HL-60/S4 treated with retinoic acid at 250 ng/mL for 4 days and 3 days (cell line): ENCODE measurements around the gene CLDN12.
"Not testable (repeated sequence)": the region's sequence is repeated elsewhere in the genome, so short reads cannot be mapped to it uniquely, and the experiment has no call there.

ENCODE experiments used
- in situ Hi-C: fragments of 300-500 bp; cut with MboI; formaldehyde crosslinking; loops from 2 replicates; pipeline ENCODE4 v1.7.0; 2022; ENCODE audit warnings: low sequenced_read_pairs

CLDN12 gene

DNA sequence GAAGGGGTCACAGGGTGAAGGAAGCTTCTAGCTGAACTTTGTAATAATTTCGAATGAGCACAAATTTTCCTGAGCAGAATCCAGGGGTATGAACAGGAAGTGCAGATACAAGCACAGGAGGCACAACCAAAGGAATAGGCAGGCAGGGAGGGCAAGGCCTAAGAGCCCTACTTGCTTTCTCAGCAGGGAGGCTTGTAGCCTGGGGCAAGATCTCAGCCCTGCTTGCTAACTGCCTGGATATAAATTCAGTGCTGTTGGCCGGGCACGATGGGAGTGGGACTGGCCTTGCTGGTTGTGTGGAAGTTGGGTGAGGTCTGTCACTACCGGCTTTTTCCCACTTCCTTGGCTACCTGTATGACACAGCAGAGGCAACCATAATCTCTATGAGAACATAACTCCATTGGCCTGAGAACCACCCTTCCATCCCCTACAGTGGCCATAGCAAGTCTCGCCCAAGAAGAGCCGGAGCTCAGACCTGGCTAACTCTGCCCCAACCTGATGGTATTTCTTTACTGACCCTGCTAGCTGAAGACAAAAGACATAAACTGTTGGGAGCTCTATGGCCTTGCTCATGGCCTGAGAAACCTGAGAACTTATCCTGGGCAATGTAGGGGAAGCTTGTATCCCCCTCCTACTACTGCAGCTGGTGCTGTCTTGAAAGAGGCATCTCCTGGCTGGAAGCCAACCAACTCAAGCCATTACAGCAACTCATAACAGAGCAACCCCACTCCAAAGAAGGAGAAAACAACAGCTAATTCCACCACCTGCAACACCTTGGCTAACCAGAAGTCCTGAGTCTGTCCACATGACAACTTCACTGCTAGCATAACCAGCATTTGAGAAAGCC, 27.6 kb downstream of the CLDN12 start:
- in situ Hi-C loops = loop anchor here (25.0 kb wide), 1 partner anchor 269 kb away; the partner anchor contains the start of gene STEAP1

DNA sequence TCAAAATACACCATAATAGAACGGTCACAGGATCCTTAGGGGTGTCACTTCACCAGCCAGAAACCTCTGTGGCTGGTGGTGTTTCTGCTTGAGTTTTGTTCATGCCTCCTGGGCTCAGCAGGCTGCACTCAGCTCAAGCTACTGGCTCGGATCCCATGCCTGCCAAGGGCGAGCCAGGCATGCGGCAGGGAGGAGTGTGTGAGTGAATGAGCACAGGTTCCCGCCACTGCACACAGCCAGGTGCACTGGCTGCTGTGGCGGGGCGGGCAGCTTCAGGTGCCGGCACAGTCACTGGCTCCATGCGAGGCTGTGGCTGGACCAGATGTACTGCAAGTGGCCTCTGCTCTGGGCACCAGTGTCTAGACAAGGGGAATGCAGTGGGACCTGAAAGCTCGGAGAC, 29.5 kb downstream of the CLDN12 start:
- in situ Hi-C loops = loop anchor here (25.0 kb wide), 1 partner anchor 270 kb away; the partner anchor contains the start of gene STEAP1

DNA sequence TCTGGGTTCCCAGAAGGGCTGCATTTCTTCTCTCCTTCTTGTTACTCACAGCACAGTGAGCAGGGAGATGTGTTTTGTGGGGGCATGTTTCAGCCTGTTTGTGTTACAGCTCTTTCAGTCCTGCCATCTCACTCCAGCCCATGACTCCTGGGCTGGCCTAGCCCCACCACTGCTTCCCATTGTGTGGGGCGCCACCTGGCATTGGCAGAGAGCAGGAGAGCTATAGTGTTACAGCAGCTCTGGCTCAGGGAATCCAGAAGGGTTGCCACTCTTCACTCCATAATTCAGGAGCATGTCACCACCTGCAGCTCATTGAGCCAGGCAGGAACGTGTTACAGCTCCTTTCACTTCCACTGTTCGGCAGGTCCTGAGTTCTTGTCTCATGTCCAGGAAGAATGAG, 30.0 kb downstream of the CLDN12 start:
- in situ Hi-C loops = loop anchor here (25.0 kb wide), 1 partner anchor 271 kb away; the partner anchor contains the start of gene STEAP1

DNA sequence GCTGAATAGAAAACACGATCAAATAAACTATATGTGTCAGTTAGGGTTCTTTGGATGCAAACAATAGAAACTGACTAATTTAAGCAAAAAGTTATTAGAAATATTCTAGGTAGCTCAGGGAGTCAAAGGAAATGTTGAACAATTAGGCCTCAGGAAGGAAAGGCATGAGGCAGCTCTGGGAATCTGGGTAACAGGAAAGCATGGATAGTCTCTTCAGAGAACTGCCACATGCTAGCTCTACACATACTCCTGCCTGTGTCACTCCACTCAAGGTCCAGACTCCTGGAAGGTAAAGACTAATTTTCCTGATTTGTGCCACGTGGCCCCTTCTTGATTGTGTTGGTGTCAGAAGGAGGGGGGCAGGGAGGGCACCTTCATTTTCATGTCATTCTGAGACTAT, 42.4 kb downstream of the CLDN12 start:
- in situ Hi-C loops = loop anchor here (25.0 kb wide), 1 partner anchor 283 kb away; the partner anchor contains the start of gene STEAP1

DNA sequence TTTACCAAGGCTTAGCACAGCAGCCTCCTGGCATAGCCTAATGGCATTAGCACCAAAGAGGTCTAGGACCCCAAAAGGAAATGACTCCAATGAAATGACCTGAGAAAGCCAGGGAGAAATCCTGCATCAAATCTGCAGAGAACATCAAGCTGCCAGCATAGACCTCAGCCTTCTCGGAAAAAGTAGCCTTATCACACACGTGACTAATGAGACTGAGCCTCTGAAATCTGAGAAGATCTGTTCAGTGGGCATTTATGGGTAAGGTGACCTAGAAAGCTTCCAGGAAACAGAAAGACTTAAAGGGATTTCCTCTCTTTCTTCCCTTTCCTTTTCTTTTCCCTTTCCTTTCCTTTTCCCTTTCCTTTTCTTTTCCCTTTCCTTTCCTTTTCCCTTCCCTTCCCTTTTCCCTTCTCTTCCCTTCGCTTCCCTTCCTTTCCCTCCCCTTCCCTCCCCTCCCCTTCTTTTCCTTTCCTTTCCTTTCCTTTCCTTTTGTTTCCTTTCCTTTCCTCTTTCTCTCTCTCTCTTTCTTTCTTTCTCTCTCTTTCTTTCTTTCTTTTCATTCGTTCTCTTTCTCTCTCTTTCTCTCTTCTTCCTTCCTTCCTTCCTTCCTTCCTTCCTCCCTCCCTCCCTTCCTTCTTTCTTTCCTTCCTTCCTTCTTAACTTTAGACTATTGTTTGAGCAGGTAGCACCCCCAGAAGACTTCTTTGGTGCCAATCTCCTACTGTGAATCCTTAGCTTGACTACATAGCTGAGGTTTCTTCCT, 43.1 kb downstream of the CLDN12 start:
- in situ Hi-C loops = loop anchor here (25.0 kb wide), 1 partner anchor 284 kb away; the partner anchor contains the start of gene STEAP1

DNA sequence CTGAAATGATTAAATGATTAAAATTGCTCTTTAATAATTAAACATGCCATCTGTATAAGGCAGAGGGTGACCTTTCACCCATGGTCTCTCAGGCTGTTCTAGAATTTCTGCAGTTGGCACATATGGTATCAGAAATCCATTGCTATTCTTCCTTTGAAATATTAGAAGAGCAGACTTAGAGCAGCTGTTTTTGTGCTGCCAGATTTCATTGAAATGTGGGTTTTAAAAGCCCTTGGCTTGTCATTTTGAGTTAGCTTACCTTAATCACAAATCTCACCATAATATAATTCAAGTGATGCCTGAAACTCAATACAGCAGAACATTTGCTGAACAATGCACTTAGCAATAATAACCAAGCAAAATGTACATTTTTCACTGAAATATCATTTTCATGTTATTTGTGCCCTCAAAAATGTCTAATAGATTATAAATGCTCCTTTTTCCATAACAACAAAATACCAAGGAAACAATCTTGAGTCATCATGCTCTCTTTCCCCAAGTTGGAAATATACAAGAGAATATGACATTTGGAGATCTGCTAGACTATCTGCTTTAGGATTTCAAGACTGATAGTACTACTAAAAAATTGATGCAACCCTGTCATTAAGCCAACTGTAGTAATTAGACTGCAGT, 50.1 kb downstream of the CLDN12 start:
- in situ Hi-C loops = no loop called here

DNA sequence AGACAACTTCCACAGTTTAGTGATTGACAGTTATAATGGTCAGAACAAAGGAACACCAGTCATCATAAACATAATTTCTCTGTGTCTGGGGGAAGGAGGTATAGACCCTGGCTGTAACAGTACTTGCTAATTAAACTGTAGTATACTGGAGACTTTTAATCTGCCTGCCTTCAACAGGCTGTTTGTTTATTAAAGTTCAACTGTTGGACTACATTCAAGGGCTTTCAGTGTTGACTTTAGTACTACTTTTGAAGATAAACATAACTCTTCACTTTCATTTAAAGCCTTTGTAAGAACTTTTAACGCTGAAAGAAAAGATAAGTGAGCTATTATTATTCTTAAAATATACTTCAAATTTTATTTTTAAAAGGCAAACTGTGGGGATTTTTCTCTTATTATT, 50.7 kb downstream of the CLDN12 start:
- in situ Hi-C loops = no loop called here

DNA sequence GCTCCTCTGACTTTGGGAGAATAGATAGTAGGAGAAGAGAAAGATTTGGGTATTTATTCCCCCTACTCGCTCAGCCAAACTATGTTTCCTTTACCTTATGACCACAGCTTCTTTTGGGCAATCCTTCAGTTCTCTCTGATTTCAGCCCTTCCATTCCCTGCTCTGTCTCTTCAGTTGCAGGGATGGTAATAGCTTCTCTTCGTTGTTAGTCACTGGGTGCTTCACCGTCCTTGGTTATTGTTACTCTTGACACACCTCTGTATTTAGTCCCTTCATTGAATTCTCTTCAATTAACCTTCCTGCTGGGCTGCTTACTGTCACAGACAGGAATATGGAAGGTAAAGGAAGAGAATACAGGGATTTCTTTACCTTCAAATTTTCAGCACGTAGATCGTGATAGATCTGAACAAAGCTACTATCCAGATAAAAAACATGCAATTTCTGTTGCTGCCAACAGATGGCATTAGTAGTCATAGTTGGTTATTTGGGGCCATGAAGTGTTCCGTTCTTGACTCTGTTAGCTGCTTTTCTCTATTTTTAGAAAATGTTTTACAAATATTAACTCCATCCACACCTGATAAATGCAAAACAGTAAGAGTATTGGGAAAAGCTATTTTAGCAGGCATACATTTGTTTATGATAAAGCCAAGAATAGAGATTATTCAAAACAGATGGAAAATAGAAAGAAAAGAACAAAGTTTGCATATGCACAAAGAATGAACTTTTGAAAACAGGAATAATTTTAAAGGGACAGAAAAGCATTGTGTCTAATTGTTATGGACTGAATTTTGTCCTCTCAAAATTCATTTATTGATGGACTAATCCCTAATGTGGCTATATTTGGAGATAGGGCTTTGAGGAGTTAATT, 52.1 kb downstream of the CLDN12 start:
- in situ Hi-C loops = no loop called here

DNA sequence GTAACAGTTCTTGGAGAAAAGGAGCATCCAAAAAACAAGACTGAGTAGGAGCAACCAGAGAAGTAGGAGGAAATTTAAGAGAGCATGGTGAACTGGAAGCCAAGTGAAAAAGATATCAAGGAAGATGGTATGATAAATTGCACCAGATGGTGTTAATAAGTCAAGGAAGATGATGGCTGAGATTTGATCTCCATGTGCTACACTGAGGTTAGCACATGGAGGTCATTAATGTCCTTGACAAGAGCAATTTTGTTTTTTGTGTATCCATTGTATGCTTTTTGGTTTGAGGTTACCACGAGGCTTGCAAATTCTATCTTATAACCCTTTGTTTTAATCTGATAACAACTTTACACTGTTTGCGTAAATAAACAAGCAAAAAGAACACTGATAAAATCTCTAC, 54.8 kb downstream of the CLDN12 start:
- in situ Hi-C loops = no loop called here

DNA sequence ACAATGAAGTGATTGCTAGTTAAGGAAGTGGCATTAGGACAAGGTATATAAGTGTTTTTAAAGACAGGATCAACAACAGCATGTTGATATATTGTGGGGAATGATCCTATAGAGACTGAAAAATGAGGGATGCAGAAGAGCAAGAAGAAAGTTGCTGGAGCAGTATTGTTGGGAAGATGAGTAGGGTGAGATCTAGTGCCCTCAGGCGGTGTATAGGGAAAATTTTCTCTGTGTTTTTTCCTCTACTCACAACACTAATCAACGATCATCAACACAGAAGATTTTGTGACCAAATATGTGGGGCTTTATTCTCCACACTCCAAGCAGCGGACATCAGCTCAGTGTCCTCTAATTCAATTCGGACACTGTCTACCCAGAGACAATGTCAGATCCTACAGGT, 56.6 kb downstream of the CLDN12 start:
- in situ Hi-C loops = no loop called here

DNA sequence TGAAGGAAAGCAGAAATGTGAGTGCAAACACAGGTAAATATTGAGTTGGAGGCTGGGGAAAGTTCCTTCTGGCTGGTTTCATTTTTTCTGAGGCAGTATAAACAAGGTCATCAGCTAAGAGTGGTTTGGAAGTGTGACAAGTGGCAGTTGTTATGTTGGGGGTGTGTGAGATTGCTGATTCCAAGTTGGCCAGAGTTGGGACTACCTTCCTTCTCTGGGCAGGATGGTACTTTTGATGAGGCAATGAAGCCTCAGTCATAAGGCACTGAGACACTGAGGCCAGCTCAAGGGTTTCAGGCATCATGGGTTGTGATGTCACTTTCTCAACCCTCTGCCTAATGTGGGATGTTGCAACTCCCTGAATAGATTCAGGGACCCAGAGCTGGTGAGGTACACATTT, 58.0 kb downstream of the CLDN12 start:
- in situ Hi-C loops = no loop called here

DNA sequence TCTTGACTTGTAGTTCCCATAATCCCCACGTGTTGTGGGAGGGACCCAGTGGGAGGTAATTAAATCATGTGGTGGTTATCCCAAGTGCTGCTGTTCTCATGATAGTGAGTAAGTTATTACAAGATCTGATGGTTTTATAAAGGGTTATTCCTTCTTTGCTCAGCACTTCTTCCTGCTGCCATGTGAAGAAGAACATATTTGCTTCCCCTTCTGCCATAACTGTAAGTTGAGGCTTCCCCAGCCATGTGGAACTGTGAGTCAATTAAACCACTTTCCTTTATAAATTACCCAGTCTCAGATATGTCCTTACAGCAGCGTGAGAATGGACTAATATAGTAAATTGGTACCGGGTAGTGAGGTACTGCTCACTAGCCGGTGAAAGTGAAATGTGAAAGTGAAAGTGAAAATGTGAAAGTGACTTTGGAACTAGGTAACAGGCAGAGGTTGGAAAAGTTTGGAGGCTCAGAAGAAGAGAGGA, 59.9 kb downstream of the CLDN12 start:
- in situ Hi-C loops = not testable (repeated sequence)
